SHP77 (cell line): ENCODE results near the gene LMBRD2.

Experiments used
- DNase-seq, 2 experiments: peaks; one replicate each; lab custom pipeline; 2025; lab: John Stamatoyannopoulos, UW

Gene LMBRD2

GRCh38 chr5:36108758-36109460 is 42.8 kb downstream of the LMBRD2 start:
- no peak for DNase-seq

DNA sequence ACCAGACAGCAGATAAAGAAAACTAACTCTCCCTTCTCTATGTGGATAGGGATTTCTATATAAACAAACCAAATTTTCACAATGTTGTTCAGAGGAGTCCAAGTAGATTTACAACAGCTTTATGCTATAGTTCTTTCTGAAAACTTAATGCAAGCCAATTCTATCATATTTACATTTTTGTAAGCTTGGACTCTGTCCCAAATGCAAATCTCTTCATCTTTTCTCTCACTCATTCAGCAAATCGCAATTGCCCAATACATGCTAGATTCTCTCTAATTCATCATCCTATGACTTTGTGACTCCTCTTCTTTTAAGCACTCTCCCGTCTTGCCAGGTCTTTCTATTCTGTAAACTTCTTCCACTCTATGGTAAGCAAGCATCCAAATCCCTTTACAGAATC is 45.9 kb downstream of the LMBRD2 start:
- DNase-seq, result no peak

GRCh38 chr5:36099748-36100147 is 51.9 kb downstream of the LMBRD2 start:
- no peak for DNase-seq

DNA sequence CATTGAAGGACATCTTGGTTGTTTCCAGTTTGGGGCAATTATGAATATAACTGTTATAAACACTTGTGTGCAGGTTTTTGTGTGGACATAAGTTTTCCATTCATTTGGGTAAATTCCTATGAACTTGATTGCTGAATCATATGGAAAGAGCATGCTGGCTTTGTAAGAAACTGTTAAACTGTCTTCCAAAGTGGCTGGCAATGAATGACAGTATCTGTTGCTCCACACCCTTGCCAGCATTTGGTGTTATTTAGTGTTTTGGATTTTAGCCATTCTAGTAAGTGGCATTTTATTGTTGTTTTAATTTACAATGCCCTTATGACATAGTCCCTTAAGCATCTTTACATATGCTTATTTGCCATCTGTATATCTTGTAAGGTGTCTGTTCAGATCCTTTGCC is 55.2 kb downstream of the LMBRD2 start:
- DNase-seq, result no peak

GRCh38 chr5:36089989-36090388 is 61.7 kb downstream of the LMBRD2 start:
- DNase-seq, result peak; percentile 26 to 33

- peak; percentile 80 to 81 for DNase-seq
Observed at GRCh38 chr5:36079200-36079781, 72.4 kb downstream of the LMBRD2 start.

DNA sequence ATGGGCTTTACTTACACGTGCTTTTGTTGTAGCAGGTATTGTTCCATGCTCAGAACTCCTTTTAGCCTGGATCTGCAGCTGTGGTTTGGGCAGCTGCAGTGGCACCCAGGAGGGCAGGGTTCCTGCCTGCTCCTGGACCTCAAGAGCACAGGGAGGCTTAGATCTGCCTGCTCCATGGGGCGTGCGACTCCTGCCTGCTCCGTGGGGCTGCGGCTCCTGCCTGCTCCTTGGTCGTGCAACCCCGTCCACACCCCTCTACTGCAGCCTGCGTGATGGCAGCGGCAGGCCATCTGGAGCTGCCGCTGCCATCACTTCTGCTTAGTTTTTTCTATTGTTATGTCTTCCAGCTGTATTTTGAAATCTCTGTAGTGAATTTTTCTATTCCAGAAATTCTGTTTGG is 73.3 kb downstream of the LMBRD2 start:
- no peak for DNase-seq

- DNase-seq, result peak; percentile 71 to 80
Observed at GRCh38 chr5:36073595-36074216, 78.0 kb downstream of the LMBRD2 start.

DNA sequence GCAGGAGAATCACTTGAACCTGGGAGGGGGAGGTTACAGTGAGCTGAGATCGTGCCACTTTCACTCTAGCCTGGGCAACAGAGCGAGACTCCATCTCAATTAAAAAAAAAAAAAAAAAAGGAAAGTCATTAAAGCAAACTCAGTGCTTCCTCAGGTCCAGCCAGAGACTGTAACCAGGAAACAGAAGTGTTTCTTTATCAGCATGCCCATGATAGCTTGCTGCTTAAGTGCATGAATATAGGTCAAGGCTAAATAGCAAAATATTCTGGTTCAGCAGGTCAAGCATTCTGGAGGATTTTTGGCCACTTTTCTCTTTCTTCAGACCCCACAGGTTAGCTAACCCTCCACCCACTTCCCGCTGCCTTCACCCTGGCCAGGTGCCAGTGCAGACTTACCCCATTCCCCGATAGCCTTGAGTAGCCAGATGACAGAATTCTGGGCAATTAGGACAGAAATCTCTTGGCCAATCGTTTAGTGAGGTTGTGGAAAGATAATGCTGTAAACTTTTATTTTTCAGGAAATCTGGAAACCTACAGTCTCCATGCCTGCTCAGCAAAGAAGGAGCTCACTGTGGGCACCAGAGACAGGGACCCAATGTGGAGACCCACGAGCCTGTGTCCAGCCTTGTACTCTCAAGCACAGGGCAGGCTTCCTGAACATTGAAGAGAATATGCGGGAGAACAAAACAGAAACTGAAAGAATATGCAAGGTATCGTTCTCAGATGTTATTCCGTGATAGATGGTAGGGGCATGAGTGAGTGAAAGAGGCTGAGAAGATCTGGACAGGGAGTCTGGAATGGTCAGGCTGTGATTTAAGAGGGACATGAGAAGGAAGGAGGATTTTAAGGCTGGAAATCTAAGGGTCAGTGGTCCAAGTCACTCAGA is 80.8 kb downstream of the LMBRD2 start:
- DNase-seq, result no peak

DNA sequence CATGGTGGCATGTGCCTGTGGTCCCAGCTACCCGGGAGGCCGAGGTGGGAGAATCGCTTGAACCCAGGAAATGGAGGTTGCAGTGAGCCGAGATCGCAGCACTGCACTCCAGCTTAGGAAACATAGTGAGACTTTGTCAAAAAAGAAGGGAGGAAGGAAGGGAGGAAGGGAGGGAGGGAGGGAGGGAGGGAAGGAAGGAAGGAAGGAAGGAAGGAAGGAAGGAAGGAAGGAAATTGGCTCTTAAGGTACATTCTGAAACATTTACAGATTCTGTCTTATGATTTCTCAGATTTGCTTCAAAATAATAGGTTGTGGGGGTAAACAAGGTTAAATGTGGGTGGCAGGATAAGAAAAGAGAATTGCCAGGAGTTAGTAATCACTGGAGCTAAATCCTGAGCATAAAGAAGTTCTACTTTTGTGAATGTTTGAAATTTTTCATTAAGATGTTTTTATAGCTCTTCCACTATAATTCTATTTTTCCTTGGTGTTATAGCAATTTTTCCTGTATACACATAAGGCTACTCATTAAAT is 82.9 kb downstream of the LMBRD2 start:
- no peak for DNase-seq

DNA sequence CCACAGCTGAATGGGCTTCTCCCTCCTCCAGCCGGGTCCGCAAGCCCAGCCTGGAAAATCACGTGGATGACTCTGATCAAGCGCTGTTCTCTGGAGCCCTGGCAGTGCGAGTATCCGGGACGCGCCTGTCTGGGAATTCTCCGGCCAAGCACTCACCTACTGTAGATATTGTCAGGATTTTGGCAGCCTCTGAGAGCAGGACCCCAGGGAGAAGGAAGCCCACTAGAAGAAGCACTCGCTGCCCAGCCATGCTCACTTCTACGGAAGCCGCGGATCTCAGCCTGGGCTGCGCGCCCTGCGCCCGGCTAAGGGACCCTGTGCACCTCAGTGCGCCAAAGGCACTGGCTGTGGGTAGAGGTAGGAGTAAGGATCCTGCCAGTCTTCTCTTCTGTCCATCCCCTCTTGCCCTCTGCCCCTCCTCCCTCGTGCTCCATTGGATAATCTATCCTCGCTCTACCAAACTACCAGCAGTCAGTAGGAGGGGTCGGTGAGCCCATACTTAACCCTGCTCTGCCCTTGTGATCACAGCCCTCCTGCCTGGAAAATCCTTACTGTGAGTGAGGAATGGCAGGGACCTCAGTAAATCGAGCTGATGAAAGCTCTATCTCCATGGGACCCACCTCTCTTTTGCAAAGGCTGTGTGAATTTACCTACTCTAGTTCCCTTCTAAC is 85.0 kb downstream of the LMBRD2 start, which contains the start of gene UGT3A2:
Gene UGT3A2, minus strand, starts transcription at position 343 of the 671 bp plus-strand sequence. Its CDS starts 93 bp downstream, at position 250.
- DNase-seq, result no peak

GRCh38 chr5:36066001-36066539 is 85.6 kb downstream of the LMBRD2 start:
- no peak for DNase-seq

- DNase-seq, result no peak
Observed at GRCh38 chr5:36060420-36060887, 91.2 kb downstream of the LMBRD2 start.

GRCh38 chr5:36059571-36060419 is 91.9 kb downstream of the LMBRD2 start:
- no peak for DNase-seq

- no peak for DNase-seq
Observed at GRCh38 chr5:36058776-36059175, 92.9 kb downstream of the LMBRD2 start.

DNA sequence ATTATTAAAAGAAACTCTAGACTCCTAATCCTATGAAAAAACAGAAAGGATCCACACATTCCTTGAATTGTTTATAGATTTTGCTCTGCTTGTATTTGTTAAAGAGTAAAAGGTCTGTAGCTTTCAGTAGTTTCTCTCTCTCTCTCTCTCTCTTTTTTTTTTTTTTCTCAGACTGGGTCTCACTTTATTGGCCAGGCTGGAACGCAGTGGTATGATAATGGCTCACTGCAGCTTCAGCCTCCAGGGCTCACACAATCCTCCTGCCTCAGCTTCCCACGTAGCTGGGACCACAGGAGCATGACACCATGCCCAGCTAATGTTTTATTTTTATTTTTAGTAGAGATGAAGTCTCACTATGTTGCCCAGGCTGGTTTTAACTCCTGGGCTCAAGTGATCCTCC is 94.3 kb downstream of the LMBRD2 start:
- no peak for DNase-seq

- no peak for DNase-seq
Observed at GRCh38 chr5:36056422-36056821, 95.3 kb downstream of the LMBRD2 start.

DNA sequence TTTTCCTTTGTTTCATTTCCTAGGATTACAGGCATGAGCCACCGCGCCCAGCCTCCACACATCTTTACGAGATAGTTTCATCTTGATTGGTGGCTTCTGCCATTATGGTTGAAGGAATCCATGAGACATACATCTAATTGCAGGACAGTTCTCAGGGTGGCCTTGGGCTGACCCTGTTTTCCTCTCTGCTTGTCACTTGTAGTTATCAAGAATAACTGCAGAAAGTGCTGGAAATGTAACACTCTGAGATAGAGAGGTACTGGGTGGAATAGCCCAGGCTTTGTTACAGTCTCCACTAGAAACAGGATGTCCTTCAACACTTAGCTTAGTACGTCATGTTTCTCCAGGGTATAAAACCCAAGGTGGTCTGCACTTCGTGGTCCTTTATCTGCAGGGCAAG is 95.7 kb downstream of the LMBRD2 start:
- no peak for DNase-seq

GRCh38 chr5:36054647-36055046 is 97.0 kb downstream of the LMBRD2 start:
- DNase-seq, result no peak

GRCh38 chr5:36052538-36052937 is 99.1 kb downstream of the LMBRD2 start:
- DNase-seq, result no peak
